GM23338 (cell line): ENCODE results near the gene SEMA4A.

Experiments
- CREB1 ChIP-seq: fragments of 250-450 bp; sonication (Bioruptor Pico); IDR thresholded peaks from 2 replicates; pipeline ENCODE4 v1.5.0; 2020; ENCODE audit warnings: low read depth, mild to moderate bottlenecking, moderate library complexity
- CTCF ChIP-seq, 2 experiments: fragments of 200-600 bp in 1 of 2; sonication (generic) in 1 of 2; conservative IDR thresholded peaks; 2 replicates each; pipeline versions ENCODE4 v1.5.1 to v1.6.1; 2016 to 2017; ENCODE audit warnings: antibody characterized with exemption in 2 of 2, low read depth in 2 of 2, mild to moderate bottlenecking in 2 of 2, moderate library complexity in 1 of 2
- EZH2 ChIP-seq: fragments of 200-600 bp; sonication (generic); IDR thresholded peaks from one replicate; pipeline ENCODE4 v1.8.0; 2017; ENCODE audit warnings: antibody characterized with exemption, mild to moderate bottlenecking, low read depth; ENCODE audit not compliant: unreplicated experiment
- EZH2phosphoT487 ChIP-seq: fragments of 200-600 bp; sonication (generic); IDR thresholded peaks from one replicate; pipeline ENCODE4 v1.8.1; 2018; ENCODE audit warnings: antibody characterized with exemption; ENCODE audit not compliant: unreplicated experiment
- JUNB ChIP-seq: IDR thresholded peaks from one replicate; pipeline ENCODE4 v1.6.1; 2016; ENCODE audit warnings: antibody characterized with exemption; ENCODE audit not compliant: unreplicated experiment
- NANOG ChIP-seq: IDR thresholded peaks from 2 replicates; pipeline ENCODE4 v1.6.1; 2016; ENCODE audit warnings: antibody characterized with exemption, borderline replicate concordance
- POLR2AphosphoS5 ChIP-seq: IDR thresholded peaks from 2 replicates; pipeline ENCODE4 v1.6.1; 2016; ENCODE audit warnings: antibody characterized with exemption, low read depth
- REST ChIP-seq: IDR thresholded peaks from one replicate; pipeline ENCODE4 v1.6.1; 2018; ENCODE audit warnings: antibody characterized with exemption; ENCODE audit not compliant: unreplicated experiment
- ZNF331 ChIP-seq: fragments of 250-450 bp; sonication (Bioruptor Pico); IDR thresholded peaks from 2 replicates; pipeline ENCODE4 v1.5.0; 2020; ENCODE audit warnings: low read depth, mild to moderate bottlenecking, moderate library complexity

GRCh38 chr1:156150333-156151011 is 2.9 kb upstream of the SEMA4A start:
- TF ChIP-seq CTCF (conservative IDR thresholded peaks at IDR 0.05; ENCODE audit: low read depth in 2 of 2): no peak
- no peak for TF ChIP-seq NANOG
- TF ChIP-seq EZH2: no peak
- no peak for TF ChIP-seq REST
- TF ChIP-seq EZH2phosphoT487: no peak
- TF ChIP-seq POLR2AphosphoS5: no peak
- no peak for TF ChIP-seq CREB1 (CRISPR knock-in tag)
- TF ChIP-seq JUNB: no peak
- TF ChIP-seq ZNF331 (CRISPR knock-in tag): no peak
